ENCODE results near the gene RIMBP2. TPM values are rescaled to one million over a fixed set of nuclear protein-coding genes. Genes with fewer than 3 reads are reported as not detected.

Gene RIMBP2
- total RNA-seq, 1 donor from 2014 or later: 0.62 TPM

- DNase-seq: no peak
Observed at GRCh38 chr12:130501821-130502220, 214.3 kb downstream of the RIMBP2 start.

DNA sequence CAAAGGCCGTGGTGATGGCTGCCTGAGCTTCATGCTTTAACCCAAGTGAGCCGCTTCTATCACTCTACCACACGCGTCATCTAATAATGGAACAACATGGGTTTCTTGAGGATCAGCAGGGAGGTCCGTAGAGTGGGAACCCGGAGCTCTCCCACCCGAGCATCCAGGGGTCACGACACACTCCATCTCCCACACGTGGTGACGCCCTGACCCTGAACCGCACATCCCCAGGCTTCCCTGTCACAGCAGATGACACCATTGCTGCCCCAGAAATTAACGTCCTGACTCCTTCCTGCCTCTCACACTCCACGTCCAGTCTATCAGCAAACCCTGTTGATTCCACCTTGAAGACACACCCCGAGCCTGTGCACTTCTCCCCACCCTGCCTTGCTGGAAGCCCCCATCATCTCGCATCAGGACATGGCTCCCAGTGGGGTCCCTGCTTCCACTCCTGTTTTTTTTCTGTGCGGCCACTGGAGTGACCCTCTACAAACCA is 215.2 kb downstream of the RIMBP2 start:
- DNase-seq: no peak

- no peak for DNase-seq
Observed at GRCh38 chr12:130499474-130499873, 216.6 kb downstream of the RIMBP2 start.

DNA sequence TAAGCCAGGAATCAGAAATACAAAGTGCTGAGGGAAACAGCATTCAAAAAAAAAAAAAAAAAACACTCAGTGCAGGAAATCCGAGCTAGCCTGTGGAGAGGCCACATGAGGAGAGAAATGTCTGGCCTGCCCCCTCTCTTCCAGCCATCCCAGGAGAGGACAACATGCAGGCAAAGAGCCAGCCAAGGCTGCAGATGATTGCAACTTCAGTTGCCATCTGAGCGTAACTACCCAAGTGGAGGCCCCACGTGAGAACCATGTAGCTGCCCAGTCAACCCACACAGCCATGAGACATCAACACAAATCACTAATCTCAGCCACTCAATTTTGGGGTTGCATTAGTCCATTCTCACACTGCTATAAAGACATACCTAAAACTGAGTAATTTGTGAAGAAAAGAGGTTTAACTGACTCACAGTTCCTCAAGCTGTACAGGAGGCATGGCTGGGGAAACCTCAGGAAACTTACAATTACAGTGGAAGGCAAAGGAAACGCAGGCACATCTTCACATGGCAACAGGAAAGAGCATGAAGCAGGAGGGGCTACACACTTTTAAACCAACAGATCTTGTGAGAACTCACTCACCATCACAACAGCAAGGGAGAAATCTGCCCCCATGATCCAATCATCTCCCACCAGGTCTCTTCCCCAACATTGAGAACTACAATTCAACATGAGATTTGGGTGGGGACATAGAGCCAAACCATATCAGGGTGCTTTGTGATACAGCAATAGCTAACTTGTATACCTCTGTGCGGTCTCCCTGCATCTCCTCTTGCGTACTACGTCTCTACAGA is 217.3 kb downstream of the RIMBP2 start:
- DNase-seq: no peak

- DNase-seq: no peak
Observed at GRCh38 chr12:130497991-130498390, 218.1 kb downstream of the RIMBP2 start.

- no peak for DNase-seq
Observed at GRCh38 chr12:130497321-130497720, 218.8 kb downstream of the RIMBP2 start.

DNA sequence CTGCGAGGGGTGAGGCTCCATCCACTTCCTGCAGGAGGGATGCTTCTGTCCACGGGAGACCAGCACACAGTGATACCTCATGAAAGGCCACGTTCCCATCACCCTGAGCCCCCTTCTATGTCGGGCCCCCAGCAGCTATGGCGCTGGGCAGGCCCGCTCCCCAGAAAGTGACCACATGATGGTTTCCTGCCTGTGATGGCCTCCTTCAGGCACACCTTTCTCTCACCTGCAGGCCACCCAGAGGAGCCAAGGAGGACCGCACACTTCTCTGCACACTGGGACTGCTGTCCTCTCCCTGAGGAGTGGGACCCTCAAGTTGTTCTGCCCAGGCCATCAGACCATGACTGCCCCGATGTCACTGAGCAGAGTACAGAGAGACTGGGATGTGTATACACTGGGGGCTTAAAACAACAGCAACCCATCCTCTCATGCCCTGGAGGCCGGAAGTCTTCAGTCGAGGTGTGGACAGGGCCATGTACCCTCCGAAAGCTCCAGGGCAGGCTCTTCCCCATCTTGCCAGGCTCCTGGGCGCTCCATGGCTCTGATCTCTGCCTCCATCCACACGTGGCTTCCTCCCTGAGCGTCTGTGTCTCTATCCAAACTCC is 219.5 kb downstream of the RIMBP2 start:
- DNase-seq: no peak

DNA sequence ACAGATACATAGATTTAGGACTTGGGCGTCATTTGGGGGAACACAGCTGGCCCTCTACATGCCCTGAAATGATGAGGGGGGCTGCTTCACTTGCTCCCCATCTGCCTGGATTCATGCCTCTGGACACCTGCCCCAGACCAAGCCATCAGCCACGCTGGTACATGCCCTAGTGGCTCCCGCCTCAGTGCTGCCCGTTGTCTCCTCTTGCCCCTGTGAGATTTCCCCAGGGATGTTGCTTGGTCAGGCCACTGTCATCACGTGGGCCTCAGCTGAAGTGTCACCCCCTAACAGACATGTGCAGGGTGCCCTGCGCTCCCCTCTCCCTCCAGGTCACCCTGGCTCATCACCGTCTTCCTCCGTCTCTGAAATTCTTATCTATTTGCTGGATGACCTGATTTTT is 220.9 kb downstream of the RIMBP2 start:
- no peak for DNase-seq

GRCh38 chr12:130494736-130495135 is 221.4 kb downstream of the RIMBP2 start:
- no peak for DNase-seq

- no peak for DNase-seq
Observed at GRCh38 chr12:130493951-130494350, 222.1 kb downstream of the RIMBP2 start.

DNA sequence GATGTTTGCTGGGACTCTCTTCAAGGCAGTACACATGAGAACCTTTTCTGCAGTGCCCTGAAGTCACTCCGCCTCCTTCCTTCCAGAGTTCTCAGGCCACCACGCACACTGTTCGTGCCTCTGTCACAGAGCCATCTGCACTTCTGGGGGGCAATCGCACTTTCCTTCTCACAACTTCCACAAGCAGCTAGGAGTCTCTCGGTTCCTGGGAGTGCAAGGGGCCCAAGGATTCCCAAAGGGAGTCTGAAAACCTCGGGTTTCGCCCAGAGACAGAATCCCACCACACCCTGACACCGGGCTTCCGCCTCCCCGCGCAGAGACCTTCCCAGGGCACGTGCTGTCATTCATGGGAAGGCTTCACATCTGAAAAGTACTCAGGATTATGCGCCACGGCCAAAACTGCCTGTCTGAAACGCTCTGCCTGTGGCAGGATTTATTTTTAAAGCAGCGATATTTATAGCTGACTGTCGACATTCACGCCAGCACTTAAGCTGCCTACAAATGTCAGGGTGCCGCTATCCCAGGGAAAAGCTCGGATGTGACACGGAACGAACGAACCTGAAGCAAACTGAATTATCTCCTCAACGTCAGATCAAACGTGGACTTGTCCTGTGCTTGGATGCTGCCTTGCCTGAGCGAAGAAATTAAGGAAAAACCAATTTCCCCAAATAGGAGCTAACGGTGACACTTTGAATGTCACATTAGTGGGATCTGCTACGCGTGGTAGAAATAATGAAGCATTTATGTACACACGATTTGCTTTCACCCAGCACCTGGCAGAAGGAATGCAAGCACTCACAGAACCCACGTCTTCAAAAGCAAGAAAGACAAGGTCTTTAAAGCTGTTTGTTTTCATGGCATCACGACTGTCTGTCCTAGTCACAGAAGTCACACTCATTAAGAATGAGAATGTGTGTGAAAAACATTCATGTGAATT is 224.4 kb downstream of the RIMBP2 start:
- peak; percentile 26 for DNase-seq

DNA sequence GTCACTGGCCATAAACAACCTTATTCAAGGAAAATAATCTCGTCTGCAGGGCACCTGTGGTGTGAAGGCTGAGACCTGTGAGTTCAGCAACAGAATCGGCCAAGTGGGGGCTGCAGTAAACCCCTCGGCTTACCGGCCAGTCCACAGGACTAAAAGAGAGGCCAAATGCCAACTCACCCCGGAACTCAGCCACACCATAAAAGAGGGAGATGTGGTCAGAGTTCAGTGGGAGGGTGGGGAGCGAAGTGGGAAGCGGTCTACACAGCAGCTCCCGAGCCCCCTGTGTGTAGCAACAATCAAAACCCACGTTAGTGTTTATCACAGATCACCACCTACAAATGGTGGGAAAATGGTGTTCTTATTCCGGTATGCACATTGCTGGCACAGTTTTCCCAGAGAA is 225.4 kb downstream of the RIMBP2 start:
- DNase-seq: no peak

- DNase-seq: no peak
Observed at GRCh38 chr12:130489293-130489692, 226.8 kb downstream of the RIMBP2 start.

DNA sequence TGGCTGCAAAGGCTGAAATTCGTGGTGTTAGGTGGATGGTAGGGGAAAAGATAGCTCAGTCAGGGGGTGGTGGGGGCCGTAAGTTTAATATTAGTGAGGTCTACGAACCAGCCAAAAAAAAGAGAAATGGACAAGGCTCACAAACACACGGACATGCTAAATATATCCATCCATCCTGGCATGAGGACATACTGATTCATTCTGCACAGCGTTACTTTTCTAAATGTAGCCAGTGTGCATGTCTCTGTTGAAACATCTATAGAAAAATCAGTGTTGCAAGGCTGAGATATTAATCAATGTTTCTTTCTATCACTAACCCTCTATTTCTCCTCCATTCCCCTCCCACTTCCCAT is 227.8 kb downstream of the RIMBP2 start:
- DNase-seq: no peak

DNA sequence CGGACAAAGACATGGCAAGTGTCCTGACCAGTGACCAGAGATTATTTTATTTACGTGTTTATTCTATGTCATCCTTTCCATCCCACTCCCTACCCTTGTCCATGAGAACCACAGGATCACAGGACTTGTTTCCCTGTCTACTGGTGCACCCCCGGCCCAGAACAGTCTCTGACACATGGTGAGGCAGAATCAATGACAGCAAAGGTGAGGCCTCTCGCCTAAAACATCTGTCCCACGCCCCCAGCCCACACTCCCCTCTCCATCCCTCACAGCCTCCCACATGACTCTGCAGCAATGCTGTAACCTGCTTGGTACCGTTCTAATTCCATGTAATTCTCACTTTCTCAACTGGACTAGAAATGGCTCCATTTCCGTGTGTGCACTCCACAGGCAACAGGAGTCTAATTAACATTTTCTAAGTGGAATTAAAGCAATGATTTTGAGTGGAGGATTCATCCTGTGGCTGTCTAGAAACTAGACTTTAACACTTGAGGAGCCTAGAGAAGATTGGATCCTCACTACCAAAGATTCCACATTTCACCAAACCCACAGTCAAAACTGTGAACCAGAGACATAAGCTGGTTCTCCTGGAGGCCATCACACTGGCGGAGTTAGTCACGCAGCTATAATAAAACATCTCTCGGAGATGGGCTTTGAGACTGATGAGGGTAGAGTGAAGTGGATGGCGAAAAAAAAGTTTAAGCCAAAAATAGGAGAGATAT is 228.3 kb downstream of the RIMBP2 start:
- no peak for DNase-seq

DNA sequence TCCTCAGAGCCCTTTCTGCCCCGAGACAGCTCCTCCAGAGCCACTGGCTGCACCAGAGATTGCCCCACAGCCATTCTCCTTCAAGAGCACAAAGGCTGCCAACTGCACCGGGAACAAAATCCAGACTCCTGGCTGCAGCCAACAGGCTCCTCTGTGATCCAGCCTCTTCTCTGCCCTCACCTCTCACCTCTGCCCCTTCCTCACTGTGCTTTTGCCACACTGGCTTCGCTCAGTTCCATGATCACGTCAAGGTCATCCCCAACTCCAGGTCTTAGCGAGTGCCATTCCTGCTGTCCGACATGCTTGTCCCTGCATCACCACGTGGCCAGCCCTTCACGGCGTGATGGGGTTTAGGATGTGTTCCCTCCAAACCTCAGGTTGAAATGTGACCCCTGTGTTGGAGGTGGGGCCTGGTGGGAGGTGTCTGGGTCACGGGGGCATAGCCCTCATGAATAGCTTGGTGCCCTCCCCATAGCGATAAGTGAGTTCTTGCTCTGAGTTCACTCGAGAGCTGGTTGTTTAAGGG is 229.1 kb downstream of the RIMBP2 start:
- DNase-seq: no peak

GRCh38 chr12:130486146-130486435 is 230.0 kb downstream of the RIMBP2 start:
- DNase-seq: no peak

DNA sequence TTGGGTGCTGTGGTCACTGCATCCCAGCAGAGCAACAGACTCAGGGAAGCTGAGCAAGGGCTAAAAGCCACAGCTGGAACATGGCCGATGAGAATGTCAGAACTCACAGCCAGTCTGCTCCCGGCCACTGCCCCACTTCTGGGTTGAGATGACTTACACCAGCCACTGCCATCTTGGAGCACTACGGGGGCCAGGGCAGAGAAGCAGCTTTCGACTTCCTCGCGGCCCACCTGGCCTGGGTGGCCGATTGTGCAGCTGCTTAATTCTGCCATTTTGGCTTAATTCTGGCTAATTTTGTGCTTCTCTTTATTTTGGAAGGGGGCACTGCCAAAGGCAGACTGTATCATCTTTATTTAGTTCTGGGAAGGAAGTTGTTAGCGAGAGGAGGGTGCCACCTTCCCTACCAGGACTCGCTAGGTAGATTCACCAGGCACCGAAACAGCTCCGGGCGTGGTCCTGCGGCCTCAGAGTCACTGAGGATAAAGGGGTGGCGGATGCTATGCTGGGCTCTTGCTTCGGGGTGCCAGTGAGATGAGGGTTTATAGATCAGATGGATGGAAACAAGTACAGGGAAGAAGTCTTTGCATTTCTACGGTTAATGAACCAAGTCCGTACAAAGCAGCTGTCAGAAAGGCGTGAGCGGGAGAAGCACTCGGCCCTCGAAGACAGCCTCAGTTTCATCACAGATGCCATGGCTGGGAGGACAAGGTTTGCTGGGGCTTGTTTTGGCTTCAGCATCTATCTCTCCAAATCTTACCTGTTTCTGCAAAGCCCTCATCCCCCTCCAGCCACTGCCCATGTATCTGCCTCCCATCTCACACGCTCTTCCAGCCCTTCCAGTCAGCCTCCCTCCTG is 230.6 kb downstream of the RIMBP2 start:
- DNase-seq: no peak

DNA sequence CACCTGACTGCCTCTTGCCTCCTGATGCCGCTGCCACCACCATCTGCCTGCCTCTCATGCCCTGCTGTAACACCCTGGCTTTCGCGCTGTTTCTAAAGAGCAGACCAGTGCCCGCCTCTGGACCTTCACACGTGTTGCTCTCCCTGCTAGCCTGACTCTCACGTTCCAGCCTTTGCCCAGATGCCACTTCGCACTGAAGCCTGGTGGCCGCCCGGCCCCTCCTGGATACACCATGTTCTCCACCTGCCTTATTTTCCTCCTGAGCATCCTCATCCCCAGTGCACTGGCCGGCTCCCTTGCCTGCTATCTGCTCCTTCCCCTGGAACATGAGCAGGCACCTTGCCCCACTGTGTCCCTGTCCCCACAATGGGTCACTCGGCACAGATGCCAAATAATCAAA is 231.9 kb downstream of the RIMBP2 start:
- DNase-seq: no peak

DNA sequence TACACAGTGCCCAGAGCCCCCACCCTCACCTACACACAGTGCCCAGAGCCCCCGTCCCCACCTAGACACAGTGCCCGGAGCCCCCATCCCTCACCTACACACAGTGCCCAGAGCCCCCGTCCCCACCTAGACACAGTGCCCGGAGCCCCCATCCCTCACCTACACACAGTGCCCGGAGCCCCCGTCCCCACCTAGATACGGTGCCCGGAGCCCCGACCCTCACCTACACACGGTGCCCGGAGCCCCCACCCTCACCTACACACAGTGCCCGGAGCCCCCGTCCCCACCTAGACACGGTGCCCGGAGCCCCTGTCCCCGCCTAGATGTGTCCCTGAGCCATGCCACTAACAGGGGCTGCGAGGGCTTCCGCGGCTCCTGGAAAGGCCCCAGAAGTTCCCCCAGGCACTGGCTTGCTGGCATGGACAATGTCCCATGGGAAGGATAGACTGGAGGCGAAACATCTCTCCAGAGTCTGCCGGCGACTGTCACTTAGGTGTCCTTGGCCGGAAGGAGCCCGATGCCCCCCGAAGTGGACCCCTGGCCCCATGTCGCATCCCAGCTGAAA is 232.4 kb downstream of the RIMBP2 start:
- no peak for DNase-seq

- peak; percentile 19 for DNase-seq
Observed at GRCh38 chr12:130482448-130482847, 233.7 kb downstream of the RIMBP2 start.

Measured in tongue (tissue), 2 donors.